Naive thymus-derived CD8-positive, alpha-beta T cell (primary cell): ENCODE results near the gene POC1A. TPM values are rescaled to one million over a fixed set of nuclear protein-coding genes. Genes with fewer than 3 reads are reported as not detected.

Experiments
- ATAC-seq, 2 donors: fragments of 150-1000 bp; cut with Tn5 transposase in 1 of 2; sonication (Bioruptor Pico), chemical (Tn5 transposase) in 1 of 2; 1 replicate in 1 of 2; 2 replicates in 1 of 2; pipeline ENCODE4 v1.10.0; 2021; ENCODE audit warnings: mild to moderate bottlenecking in 2 of 2, moderate library complexity in 2 of 2
- POLR2A ChIA-PET: fragments of 350-600 bp; sonication (Branson Sonifier 250); formaldehyde crosslinking; loops from one replicate; lab custom pipeline; 2021; ENCODE audit warnings: antibody characterized with exemption; lab: Charles Lee
- DNase-seq, 10 donors: peaks; one replicate each; pipeline versions ENCODE4 v3.0.0 to v3.0.0-alpha.2; 2020 to 2022
- H3K27ac Mint-ChIP-seq, 10 donors: one replicate each; pipeline ENCODE4 v1.8.0; 2020 to 2022; ENCODE audit warnings: mild to moderate bottlenecking in 10 of 10, mixed read lengths in 10 of 10, moderate library complexity in 4 of 10, inconsistent platforms in 1 of 10
- H3K27me3 Mint-ChIP-seq, 5 donors: one replicate each; pipeline ENCODE4 v1.8.0; 2021 to 2022; ENCODE audit warnings: mixed read lengths in 5 of 5
- H3K36me3 Mint-ChIP-seq, 3 donors: one replicate each; pipeline ENCODE4 v1.8.0; 2020 to 2022; ENCODE audit warnings: mixed read lengths in 3 of 3, mild to moderate bottlenecking in 2 of 3, inconsistent platforms in 1 of 3
- H3K4me1 Mint-ChIP-seq, 4 donors: one replicate each; pipeline ENCODE4 v1.8.0; 2021 to 2022; ENCODE audit warnings: mixed read lengths in 4 of 4
- H3K4me3 Mint-ChIP-seq, 10 donors: one replicate each; pipeline ENCODE4 v1.8.0; 2020 to 2022; ENCODE audit warnings: mild to moderate bottlenecking in 10 of 10, mixed read lengths in 10 of 10, moderate library complexity in 6 of 10, inconsistent platforms in 1 of 10
- H3K9me3 Mint-ChIP-seq, 9 donors: one replicate each; pipeline ENCODE4 v1.8.0; 2020 to 2022; ENCODE audit warnings: mixed read lengths in 9 of 9, mild to moderate bottlenecking in 3 of 9, inconsistent platforms in 1 of 9, moderate library complexity in 1 of 9
- polyA plus RNA-seq, 3 donors: library from polyadenylated mRNA; unstranded; fragments of 300-500 nt; fragmentation: Illumina TruSeq; gene quantifications; one replicate each; pipeline ENCODE4 v1.2.3, GENCODE V29; 2021
- total RNA-seq, 8 experiments: library from RNA in 2 of 8; stranded (reverse) in 2 of 8; gene quantifications; one replicate each; pipeline ENCODE4 v1.2.3 and lab custom pipeline; 2021 to 2026

Gene POC1A
- total and polyA plus RNA-seq, 5 experiments from 2014 or later: 0.28 to 1.9 (median 1.1) TPM

DNA sequence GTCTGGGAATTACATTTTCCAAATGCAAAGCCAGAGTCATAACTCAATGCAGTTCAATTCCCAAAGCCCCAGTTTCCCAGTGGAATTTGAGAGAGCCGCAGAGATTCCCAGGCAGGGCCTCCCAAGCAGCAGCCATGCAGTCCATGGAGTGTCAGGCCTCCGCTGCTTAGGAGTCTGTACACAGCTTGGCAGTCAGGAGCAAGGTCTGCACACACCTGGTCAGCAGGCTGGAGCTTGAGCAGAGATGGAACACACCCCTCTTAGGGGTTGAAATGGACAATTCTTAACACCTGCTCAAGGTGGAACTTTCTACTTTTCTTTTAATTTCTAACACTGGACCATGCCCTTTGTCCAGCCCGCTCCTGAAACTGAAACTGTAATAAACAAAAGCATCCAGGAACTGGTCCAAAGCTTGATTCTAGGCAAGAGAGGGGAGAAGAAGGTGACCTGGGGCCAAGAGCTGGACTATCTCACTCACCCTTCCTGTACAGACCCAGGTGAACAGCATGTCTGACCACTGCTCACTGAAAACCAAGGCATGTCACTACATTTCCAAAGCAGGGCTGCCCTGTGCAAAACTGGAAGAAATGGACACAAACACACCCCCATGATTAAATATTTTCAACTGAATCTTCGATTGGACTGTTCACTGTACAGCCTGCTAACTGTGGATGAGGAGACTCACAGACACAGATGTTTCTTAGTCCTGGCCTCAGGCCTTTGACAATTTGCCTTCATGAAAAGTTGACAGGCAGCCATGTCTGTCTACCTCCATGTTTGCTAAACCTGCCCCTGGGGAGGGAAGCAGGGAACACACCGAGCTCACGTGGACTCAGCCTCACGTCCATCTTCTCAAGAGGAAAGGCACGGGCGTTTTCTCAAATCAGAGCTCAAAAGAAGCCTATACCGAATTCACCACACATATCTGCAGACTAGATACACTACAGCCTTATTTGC lies 49.3 kb downstream of the POC1A start:
- H3K27ac Mint-ChIP-seq: no peak overlapping the region

DNA sequence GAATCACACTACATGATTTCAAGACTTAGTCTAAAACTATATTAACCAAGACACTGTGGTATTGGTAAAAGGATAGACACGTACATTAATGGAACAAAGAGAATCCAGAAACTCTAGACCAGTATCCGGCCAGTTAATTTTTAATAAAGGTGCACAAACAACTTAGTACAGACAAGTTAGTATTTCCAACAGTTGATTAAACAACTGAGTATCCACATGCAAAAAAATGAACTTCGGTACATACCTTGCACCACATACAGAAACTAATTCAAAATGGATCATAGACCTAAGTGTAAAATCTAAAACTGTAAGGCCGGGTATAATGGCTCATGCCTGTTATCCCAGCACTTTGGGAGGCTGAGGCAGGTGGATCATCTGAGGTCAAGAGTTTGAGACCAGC lies 51.3 kb downstream of the POC1A start:
- Mint-ChIP-seq H3K4me1 (peaks cover 0 to 6% (median 2%) of the 10 kb centered on the region in 4 donors), H3K36me3 (peaks cover 0 to 20% (median 6%) of the 10 kb centered on the region in 3 donors), H3K27ac (no peak overlapping the region), H3K27me3 (peaks cover 0 to 6% (median 0%) of the 10 kb centered on the region in 5 donors), H3K9me3 (peaks cover 0 to 25% (median 5%) of the 10 kb centered on the region in 9 donors), H3K4me3 (no peak overlapping the region)
- no peak for ATAC-seq
- no peak for DNase-seq
- POLR2A ChIA-PET: no interaction called here

More for the DNA sequence above, 49.3 kb downstream of the POC1A start:
- ATAC-seq (no peak), DNase-seq (no peak)
- H3K36me3 Mint-ChIP-seq: peaks cover 0 to 20% (median 6%) of the 10 kb centered on the region in 3 donors
- H3K4me1 Mint-ChIP-seq: peaks cover 0 to 13% (median 2%) of the 10 kb centered on the region in 4 donors
- no peak overlapping the region for H3K4me3 Mint-ChIP-seq
- POLR2A ChIA-PET: interaction anchor here (0.5 kb wide), 1 partner anchor 1251 kb away, joined by 3 read pairs; no protein-coding TSS in a partner anchor
- peaks cover 0 to 25% (median 5%) of the 10 kb centered on the region in 9 donors for H3K9me3 Mint-ChIP-seq
- H3K27me3 Mint-ChIP-seq: peaks cover 0 to 5% (median 0%) of the 10 kb centered on the region in 5 donors

DNA sequence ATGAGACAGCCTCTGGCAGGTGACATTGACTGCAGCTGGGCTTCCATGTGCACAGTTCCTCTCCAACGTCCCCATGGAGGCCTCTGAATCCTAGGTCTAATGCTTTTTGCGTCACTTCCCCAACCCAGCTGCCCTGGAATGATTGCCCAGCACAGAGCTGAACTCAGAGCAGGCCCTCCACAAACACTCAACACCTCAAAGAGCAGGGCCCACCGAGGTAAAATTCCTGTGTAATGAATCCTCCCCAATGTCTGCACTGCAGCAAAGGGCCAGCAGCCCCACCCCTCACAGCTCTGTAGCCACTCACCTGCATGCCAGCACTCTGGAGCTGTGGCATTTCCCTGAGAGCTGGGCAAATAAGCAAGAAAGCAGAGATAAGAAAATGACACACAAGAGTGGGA lies 55.2 kb downstream of the POC1A start:
- Mint-ChIP-seq H3K4me3 (no peak overlapping the region), H3K27me3 (peaks cover 0 to 6% (median 0%) of the 10 kb centered on the region in 5 donors), H3K4me1 (peaks cover 0 to 6% (median 2%) of the 10 kb centered on the region in 4 donors), H3K36me3 (peaks cover 0 to 20% (median 6%) of the 10 kb centered on the region in 3 donors), H3K9me3 (peaks cover 0 to 25% (median 5%) of the 10 kb centered on the region in 9 donors), H3K27ac (no peak overlapping the region)
- DNase-seq (no peak), ATAC-seq (no peak)
- POLR2A ChIA-PET: no interaction called here

DNA sequence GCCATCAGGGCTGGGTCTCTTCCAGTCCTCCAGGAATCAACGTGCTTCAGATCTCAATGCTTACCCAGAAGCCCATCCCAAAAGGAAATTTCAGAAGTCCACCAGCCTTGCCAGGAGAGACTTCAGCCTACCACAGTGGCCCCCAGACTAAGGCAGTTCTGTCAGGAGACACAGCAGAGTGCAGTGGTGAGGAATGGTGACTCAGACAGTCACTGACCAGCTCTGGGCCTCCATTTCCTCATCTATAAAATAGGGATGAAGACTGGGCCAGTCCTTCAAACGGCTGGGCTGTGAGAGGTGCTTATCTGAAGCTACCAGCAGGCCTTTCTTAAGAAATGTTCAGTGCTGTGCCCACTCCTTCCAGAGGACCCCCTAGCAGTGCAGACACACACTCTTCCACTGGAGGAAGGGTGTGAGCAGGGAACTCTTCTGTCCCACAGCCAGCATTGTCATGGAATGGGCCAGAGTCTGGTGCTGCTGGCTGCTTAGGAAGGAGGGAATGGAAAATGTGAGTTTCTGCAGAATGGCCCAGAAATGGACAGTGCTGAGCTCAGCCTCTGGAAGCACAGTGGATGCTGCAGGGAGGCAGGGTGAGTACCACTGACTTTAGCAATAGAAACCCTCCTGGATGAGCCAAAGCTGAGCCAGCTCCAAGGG lies 56.2 kb downstream of the POC1A start:
- POLR2A ChIA-PET: no interaction called here
- Mint-ChIP-seq H3K27ac (no peak overlapping the region), H3K9me3 (peaks cover 0 to 25% (median 5%) of the 10 kb centered on the region in 9 donors), H3K36me3 (peaks cover 0 to 20% (median 6%) of the 10 kb centered on the region in 3 donors), H3K4me3 (no peak overlapping the region), H3K27me3 (peaks cover 0 to 6% (median 0%) of the 10 kb centered on the region in 5 donors), H3K4me1 (peaks cover 0 to 6% (median 2%) of the 10 kb centered on the region in 4 donors)
- no peak for ATAC-seq
- DNase-seq: no peak

DNA sequence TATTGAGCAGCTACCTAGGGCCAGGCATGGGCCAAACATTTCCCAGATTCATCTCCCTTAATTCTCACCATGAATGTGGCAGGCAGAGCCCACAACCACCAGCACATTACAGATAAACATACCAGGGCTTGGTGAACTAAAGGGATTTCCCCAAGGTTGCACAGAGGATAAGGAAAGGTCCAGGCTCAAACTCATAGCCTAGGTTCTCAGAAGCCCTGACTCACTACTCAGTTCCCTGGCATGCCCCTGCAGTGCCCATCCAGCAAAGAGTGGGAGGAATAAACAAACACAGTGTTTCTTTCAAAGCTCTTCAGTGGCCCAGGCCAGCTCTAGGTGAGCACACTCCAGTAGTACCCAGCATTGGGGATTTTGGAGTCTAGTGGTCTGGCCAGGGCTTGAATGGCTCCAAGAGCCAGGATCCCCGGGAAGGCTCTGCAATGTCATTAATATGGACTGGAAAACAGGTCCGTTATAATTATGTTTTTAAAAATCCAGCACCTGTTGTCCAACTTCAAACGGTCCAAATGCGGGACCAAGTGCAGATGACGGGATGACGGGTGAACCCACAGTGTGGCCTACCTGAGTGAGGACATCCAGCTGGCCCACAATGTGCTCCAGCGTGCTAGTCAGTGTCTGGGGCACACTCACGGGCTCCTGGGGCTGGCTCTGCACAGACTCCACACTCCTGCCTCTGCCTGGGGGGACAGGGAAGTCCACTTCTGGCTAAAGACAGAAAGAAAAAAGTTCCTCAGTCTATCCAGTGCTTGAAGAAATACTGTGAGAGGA lies 58.0 kb downstream of the POC1A start:
- no peak for ATAC-seq
- DNase-seq: no peak
- H3K36me3 Mint-ChIP-seq: peaks cover 0 to 11% (median 4%) of the 10 kb centered on the region in 3 donors
- peaks cover 0 to 6% (median 2%) of the 10 kb centered on the region in 4 donors for H3K4me1 Mint-ChIP-seq
- peaks cover 0 to 11% (median 2%) of the 10 kb centered on the region in 9 donors for H3K9me3 Mint-ChIP-seq
- peak overlapping the region in 1 of 10 donors; percentile 19 for H3K27ac Mint-ChIP-seq
- no peak overlapping the region for H3K4me3 Mint-ChIP-seq
- H3K27me3 Mint-ChIP-seq: peaks cover 0 to 6% (median 0%) of the 10 kb centered on the region in 5 donors
- POLR2A ChIA-PET: no interaction called here

DNA sequence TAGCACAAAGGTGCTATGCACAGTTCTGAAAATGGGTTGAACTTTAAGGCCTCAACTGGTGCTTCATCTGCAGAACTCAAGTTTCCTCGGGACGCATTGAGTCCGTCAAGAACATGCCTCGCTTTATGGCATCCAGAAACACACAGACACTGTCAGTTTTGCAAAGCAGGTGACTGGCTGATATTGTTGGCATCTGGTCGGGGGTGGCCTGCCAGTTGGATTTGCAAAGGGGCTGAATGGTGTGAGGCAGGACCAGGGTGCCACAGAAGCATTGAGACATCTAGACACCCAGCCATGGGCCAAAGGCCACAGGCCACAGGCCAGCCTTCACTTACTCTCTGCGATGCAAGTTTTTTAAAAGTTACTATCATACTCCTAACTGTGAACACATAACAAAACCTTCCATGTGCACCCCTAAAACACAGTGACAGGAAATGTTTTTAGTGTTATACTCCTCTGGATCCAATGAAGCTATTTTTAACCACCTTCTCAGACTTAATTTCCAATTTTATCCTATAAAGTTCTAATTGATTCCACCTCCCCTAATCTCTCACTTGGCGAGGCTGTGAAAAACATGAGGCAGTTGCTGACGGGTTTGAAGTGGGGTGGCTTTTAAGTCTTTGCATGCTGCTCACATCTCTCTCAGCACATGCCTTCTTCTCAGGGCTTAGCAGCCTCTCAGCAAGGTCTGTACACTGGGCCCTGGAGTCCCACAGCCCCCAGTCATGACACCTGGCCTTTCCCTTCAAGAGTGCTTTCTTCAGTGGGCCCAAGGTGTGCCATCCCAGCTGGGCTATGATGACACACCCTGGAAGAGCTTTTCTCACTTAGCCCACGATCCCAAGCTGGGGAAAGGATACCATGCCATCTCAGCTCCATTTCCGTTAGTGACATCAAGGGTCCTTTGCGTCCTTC lies 59.4 kb downstream of the POC1A start:
- Mint-ChIP-seq H3K36me3 (no peaks in the 10 kb centered on the region), H3K27me3 (no peaks in the 10 kb centered on the region), H3K4me1 (peaks cover 0 to 3% (median 0%) of the 10 kb centered on the region in 4 donors), H3K9me3 (no peaks in the 10 kb centered on the region), H3K27ac (peak overlapping the region in 1 of 10 donors; percentile 24), H3K4me3 (no peak overlapping the region)
- no peak for ATAC-seq
- no peak for DNase-seq
- POLR2A ChIA-PET: no interaction called here

DNA sequence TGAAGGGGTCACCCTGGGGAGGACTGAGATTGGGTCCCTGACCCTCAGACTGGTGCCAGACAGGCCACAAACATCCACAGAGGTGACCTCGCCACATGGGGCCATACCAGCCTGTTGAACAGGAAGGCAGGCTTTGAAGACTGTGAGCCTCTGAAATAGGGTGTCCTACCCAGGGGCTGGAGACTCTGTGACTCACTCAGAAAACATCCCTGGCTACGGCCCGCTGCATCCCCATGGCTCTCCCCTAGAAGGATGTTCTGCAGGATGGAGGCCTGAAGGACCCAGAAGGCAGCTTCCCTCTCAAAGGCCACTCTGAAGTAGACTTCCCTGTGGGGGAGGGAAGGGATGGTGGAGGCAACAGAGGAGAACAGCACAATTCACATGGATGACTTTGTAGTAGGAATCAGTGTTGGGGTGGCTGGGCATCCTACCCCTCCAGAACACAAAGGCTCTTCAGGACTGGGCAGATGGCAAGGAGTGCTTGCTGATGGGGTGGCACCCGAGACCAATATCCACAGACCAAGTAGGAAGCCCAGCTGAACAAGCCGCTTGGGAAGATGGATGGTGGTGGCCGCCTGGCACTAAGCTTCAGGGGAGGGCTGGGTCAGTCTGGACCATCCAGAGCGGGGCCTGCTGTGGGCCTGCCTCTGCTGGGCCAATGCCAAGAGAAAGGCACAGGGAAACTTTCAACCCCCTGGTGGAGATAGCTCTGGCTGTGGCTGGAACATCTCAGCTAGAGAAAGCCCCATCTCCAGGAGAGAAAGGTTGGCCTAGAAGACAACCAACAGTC lies 60.3 kb downstream of the POC1A start:
- POLR2A ChIA-PET: no interaction called here
- H3K4me1 Mint-ChIP-seq: peaks cover 0 to under 1% (median 0%) of the 10 kb centered on the region in 4 donors
- no peaks in the 10 kb centered on the region for H3K36me3 Mint-ChIP-seq
- H3K4me3 Mint-ChIP-seq: no peak overlapping the region
- H3K27me3 Mint-ChIP-seq: no peaks in the 10 kb centered on the region
- no peak for DNase-seq
- no peaks in the 10 kb centered on the region for H3K9me3 Mint-ChIP-seq
- H3K27ac Mint-ChIP-seq: no peak overlapping the region
- no peak for ATAC-seq

DNA sequence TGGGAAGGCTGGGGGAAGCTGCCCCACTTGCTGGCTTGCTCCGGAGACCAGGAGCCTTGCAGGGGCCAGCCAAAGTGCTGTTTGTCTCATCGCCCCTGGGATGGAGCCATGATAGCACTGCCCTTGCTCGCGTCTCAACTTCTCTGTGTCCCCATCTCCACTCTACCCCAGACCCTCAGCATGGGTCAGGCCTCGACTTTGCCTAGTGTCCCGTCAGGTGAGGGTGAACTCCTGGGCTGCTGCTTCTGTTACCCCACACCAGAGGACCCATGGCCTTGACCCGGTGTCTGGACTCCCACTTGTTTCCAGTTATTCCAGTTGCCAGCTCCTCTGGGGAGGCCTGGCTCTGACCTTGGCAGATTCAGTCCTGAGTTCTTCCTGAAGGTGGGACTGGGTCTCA lies 61.3 kb downstream of the POC1A start:
- H3K4me3 Mint-ChIP-seq: no peak overlapping the region
- H3K27me3 Mint-ChIP-seq: no peaks in the 10 kb centered on the region
- no peaks in the 10 kb centered on the region for H3K36me3 Mint-ChIP-seq
- no peak for DNase-seq
- no peak for ATAC-seq
- POLR2A ChIA-PET: no interaction called here
- no peak overlapping the region for H3K27ac Mint-ChIP-seq
- no peaks in the 10 kb centered on the region for H3K9me3 Mint-ChIP-seq
- no peaks in the 10 kb centered on the region for H3K4me1 Mint-ChIP-seq

DNA sequence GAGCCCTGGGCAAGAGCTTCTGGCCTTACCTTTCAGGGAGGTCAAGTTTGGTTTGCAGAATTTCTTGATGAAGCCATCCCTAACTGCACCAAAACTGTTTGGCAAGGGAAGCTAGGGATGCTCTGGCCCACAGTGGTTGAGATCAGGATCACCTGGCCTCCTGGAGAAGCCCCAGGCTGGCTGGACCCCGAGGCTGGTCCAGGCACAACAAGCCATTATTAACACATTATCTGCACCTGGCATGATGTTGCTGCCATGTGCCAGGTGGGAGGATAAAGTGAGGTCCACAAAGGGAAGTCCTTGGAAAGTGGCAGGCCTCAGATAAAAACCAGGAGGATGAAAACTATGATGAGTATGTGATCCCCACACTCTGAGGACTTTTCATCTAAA lies 62.0 kb downstream of the POC1A start:
- peaks cover 2 to 6% (median 5%) of the 10 kb centered on the region in 4 donors for H3K4me1 Mint-ChIP-seq
- ATAC-seq: no peak
- no peak overlapping the region for H3K27ac Mint-ChIP-seq
- POLR2A ChIA-PET: no interaction called here
- H3K36me3 Mint-ChIP-seq: no peaks in the 10 kb centered on the region
- H3K4me3 Mint-ChIP-seq: no peak overlapping the region
- no peaks in the 10 kb centered on the region for H3K9me3 Mint-ChIP-seq
- no peak for DNase-seq
- no peaks in the 10 kb centered on the region for H3K27me3 Mint-ChIP-seq

DNA sequence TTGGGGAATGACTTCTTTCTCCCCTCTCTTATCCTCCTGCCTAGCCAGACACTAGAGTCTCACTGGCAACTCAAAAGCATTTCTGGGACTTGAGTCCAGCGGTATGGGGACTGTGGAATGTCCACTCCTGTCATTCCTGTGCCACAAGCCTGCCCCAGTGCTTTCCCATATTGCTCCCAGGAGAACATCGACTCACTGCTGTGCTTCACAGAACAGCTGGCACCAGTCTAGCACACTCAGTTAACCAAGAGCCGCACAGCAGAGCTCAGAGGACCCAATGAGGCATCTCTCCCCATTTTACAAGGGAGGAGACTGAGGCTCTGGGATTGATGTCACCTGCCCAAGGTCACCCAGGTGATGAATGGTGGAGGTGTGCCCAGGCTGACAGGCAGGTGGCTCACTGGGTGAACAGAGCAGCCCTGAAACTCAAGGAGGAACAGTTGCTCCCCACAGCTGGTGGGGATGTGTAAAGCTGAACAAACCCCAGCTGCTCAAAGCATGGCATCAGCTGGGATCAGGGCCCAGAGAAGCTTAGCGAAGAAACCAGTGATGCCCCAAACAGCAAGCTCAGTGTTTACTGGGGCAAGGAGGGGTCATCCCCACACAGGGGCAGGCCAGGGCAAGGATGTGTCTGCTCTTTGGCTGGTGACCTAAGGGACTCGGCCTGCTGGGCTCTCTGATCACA lies 62.5 kb downstream of the POC1A start:
- POLR2A ChIA-PET: no interaction called here
- Mint-ChIP-seq H3K27me3 (no peaks in the 10 kb centered on the region), H3K36me3 (no peaks in the 10 kb centered on the region), H3K27ac (peak overlapping the region in 3 of 10 donors; percentile 41 to 79 (median 57)), H3K4me1 (peaks cover 6 to 11% (median 10%) of the 10 kb centered on the region in 4 donors), H3K4me3 (no peak overlapping the region), H3K9me3 (no peaks in the 10 kb centered on the region)
- DNase-seq (no peak), ATAC-seq (no peak)
